Measurements from ENCODE around the gene IKZF2. TPM values are rescaled to one million over a fixed set of nuclear protein-coding genes. Genes with fewer than 3 reads are reported as not detected.

The IKZF2 gene
- total RNA-seq, 1 donor from 2014 or later: 29.2 TPM

DNA sequence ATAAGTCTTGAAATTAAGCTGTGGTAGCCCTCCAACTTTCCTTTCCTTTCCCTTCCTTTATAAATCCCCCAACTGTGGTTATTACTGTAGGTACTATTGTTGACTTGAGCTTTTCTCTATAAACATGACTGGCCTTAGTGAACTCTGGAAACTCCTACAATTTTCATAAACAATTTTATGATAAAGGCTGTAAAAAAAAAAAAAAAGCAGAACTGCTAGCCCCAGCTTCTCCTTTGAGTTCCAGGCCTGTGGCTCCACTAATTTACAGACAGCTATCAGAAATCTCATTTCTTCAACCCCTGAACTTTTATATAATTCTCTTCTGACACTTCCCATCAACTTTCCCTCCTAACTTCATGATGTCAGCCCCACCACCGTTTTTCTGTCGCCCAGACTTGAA lies 174.3 kb downstream of the IKZF2 start:
- no peaks in the 10 kb centered on the region for H3K9me3 ChIP-seq

DNA sequence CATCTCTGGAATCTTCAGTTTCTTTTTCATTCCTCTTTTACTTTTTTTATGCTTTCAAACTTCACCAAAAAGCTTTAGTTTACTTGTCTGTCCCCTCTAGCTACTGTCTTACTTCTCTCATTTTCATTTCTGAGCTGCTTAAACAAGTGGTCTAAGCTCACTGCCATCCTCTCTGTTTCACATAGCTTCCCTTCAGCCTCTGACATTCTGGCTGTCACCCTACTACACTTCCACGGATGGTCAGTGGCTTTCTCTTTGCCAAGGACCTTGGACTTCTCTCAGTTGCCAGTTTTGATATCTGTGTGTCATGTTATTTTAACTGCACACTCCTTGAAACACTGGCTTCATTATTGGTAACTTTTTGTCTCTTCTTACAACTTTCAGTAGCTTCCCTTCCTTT lies 176.1 kb downstream of the IKZF2 start:
- TF ChIP-seq, protein P1, sequence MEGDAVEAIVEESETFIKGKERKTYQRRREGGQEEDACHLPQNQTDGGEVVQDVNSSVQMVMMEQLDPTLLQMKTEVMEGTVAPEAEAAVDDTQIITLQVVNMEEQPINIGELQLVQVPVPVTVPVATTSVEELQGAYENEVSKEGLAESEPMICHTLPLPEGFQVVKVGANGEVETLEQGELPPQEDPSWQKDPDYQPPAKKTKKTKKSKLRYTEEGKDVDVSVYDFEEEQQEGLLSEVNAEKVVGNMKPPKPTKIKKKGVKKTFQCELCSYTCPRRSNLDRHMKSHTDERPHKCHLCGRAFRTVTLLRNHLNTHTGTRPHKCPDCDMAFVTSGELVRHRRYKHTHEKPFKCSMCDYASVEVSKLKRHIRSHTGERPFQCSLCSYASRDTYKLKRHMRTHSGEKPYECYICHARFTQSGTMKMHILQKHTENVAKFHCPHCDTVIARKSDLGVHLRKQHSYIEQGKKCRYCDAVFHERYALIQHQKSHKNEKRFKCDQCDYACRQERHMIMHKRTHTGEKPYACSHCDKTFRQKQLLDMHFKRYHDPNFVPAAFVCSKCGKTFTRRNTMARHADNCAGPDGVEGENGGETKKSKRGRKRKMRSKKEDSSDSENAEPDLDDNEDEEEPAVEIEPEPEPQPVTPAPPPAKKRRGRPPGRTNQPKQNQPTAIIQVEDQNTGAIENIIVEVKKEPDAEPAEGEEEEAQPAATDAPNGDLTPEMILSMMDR (IDR thresholded peaks at IDR 0.05): no peak
- TF ChIP-seq POLR2A (IDR thresholded peaks at IDR 0.05) (no peak), POLR2AphosphoS5 (IDR thresholded peaks at IDR 0.05; ENCODE audit: insufficient read depth in 1 of 2, low read depth in 1 of 2) (no peak)
- no peaks in the 10 kb centered on the region for H3K27me3 ChIP-seq
- H3K4me1 ChIP-seq: no peaks in the 10 kb centered on the region
- H3K27ac ChIP-seq: no peak overlapping the region
- intact Hi-C loops (cut with DNase I): no loop called here
- no peaks in the 10 kb centered on the region for H3K36me3 ChIP-seq
- DNase-seq (ENCODE audit: extremely low spot score in 2 of 2): no peak
- H3K4me3 ChIP-seq: no peak overlapping the region
- H3K9me3 ChIP-seq: no peaks in the 10 kb centered on the region

More for the DNA sequence above, 174.3 kb downstream of the IKZF2 start:
- Histone ChIP-seq H3K27ac (no peak overlapping the region), H3K4me3 (no peak overlapping the region), H3K36me3 (no peaks in the 10 kb centered on the region), H3K4me1 (no peaks in the 10 kb centered on the region), H3K27me3 (no peaks in the 10 kb centered on the region)
- no peak for DNase-seq (ENCODE audit: extremely low spot score in 2 of 2)
- TF ChIP-seq POLR2AphosphoS5 (IDR thresholded peaks at IDR 0.05; ENCODE audit: insufficient read depth in 1 of 2, low read depth in 1 of 2): no peak
- TF ChIP-seq, protein P1 (IDR thresholded peaks at IDR 0.05): no peak
- no peak for TF ChIP-seq POLR2A (IDR thresholded peaks at IDR 0.05)
- intact Hi-C loops (cut with DNase I): no loop called here

DNA sequence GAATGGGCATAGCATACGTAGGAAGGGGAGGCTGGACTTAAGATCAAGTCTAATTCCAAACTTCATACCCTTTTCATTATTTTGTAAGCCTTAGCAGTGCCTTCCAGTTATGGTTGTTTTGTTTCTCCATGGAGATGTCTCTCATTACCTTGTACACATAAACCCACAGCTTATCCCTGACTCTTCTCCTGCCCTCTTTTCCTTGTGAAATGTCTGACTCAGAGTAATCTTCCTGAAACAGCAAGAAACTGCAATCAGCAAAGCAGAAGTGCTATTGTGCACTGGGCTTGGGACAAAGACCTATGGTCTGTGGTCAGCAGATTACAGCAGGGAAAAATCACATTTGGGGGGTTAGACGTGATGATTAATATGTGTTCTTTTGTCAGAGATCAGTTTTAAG lies 176.7 kb downstream of the IKZF2 start:
- no peak overlapping the region for H3K4me3 ChIP-seq
- intact Hi-C loops (cut with DNase I): no loop called here
- no peaks in the 10 kb centered on the region for H3K36me3 ChIP-seq
- TF ChIP-seq POLR2AphosphoS5 (IDR thresholded peaks at IDR 0.05; ENCODE audit: insufficient read depth in 1 of 2, low read depth in 1 of 2): peak in 1 of 2 donors; percentile 28
- TF ChIP-seq POLR2A (IDR thresholded peaks at IDR 0.05): no peak
- no peak overlapping the region for H3K27ac ChIP-seq
- H3K9me3 ChIP-seq: no peaks in the 10 kb centered on the region
- H3K4me1 ChIP-seq: no peaks in the 10 kb centered on the region
- DNase-seq (ENCODE audit: extremely low spot score in 2 of 2): no peak
- no peaks in the 10 kb centered on the region for H3K27me3 ChIP-seq

DNA sequence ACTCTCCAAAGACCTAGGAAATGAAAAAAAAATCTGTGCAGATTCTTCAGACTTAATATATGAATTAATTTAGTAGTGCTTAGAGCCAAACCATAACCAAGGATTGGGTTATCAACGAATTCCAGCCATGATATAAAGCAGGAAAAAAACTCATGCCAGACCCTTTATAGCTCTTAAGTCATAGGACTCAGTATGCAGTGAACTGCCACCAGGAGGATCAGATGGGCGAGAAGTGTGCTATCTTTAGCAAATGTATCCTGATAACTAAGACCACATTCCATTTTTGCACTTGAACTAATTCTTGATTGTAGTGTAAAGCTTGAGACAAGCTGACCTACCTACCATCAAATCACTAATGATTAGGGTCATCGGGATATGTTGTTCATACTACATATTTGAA lies 178.1 kb downstream of the IKZF2 start:
- H3K36me3 ChIP-seq: no peaks in the 10 kb centered on the region
- intact Hi-C loops (cut with DNase I): no loop called here
- H3K27ac ChIP-seq: no peak overlapping the region
- TF ChIP-seq POLR2AphosphoS5 (IDR thresholded peaks at IDR 0.05; ENCODE audit: insufficient read depth in 1 of 2, low read depth in 1 of 2) (no peak), POLR2A (IDR thresholded peaks at IDR 0.05) (no peak)
- TF ChIP-seq, protein P1 (IDR thresholded peaks at IDR 0.05): no peak
- no peaks in the 10 kb centered on the region for H3K9me3 ChIP-seq
- no peak for DNase-seq (ENCODE audit: extremely low spot score in 2 of 2)
- no peak overlapping the region for H3K4me3 ChIP-seq
- no peaks in the 10 kb centered on the region for H3K27me3 ChIP-seq
- no peaks in the 10 kb centered on the region for H3K4me1 ChIP-seq

DNA sequence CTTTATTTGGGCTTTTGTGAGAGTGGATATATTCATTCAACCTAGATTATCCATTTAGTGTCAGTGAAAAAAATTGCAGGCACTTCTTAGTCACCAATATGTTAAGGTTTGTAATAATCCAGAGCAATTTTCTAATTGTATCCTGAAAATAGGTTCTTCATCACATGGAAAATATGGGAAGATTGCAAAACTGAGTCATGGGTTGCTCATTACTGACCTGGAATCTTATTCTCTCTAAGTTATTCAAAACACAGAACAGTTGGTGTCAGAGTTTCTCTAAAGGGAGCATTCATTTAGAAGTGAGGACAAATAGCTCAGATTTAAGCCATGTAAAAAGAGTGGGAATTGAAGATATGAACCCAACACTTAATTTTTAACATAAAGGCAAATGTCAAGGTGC lies 181.3 kb downstream of the IKZF2 start:
- H3K4me3 ChIP-seq: no peak overlapping the region
- intact Hi-C loops (cut with DNase I): no loop called here
- no peaks in the 10 kb centered on the region for H3K9me3 ChIP-seq
- no peak overlapping the region for H3K27ac ChIP-seq
- no peaks in the 10 kb centered on the region for H3K36me3 ChIP-seq
- no peak for DNase-seq (ENCODE audit: extremely low spot score in 2 of 2)
- no peaks in the 10 kb centered on the region for H3K27me3 ChIP-seq
- TF ChIP-seq POLR2AphosphoS5 (IDR thresholded peaks at IDR 0.05; ENCODE audit: insufficient read depth in 1 of 2, low read depth in 1 of 2): no peak
- no peak for TF ChIP-seq POLR2A (IDR thresholded peaks at IDR 0.05)
- TF ChIP-seq, protein P1 (IDR thresholded peaks at IDR 0.05): no peak
- no peaks in the 10 kb centered on the region for H3K4me1 ChIP-seq
